HCT116 (cell line): ENCODE measurements around the gene NUP133.

Experiments used
- CTCF ChIP-seq, 3 experiments: fragments of 200-600 bp in 1 of 3; sonication (generic) in 1 of 3; IDR thresholded peaks in 2 of 3; conservative IDR thresholded peaks in 1 of 3; 2 replicates each; pipeline ENCODE4 v1.5.1; 2012 to 2017; ENCODE audit warnings: low read depth in 2 of 3, low read length in 2 of 3, antibody characterized with exemption in 1 of 3, borderline replicate concordance in 1 of 3, control low read depth in 1 of 3, mild to moderate bottlenecking in 1 of 3, mixed read lengths in 1 of 3, mixed run types in 1 of 3, moderate library complexity in 1 of 3; ENCODE audit not compliant: insufficient read depth in 1 of 3
- FOSL1 ChIP-seq: IDR thresholded peaks from 2 replicates; pipeline ENCODE4 v1.6.1; 2012; ENCODE audit warnings: low read depth
- POLR2A ChIP-seq: IDR thresholded peaks from 2 replicates; pipeline ENCODE4 v1.7.0; 2011; ENCODE audit warnings: borderline replicate concordance; ENCODE audit not compliant: insufficient read depth, insufficient read length; ENCODE audit errors: extremely low read depth
- POLR2AphosphoS5 ChIP-seq: IDR thresholded peaks from 2 replicates; pipeline ENCODE4 v1.6.1; 2011; ENCODE audit warnings: mild to moderate bottlenecking, low read depth, low read length, moderate library complexity
- REST ChIP-seq: IDR thresholded peaks from 2 replicates; pipeline ENCODE4 v1.6.1; 2012; ENCODE audit warnings: low read depth
- SIN3A ChIP-seq: IDR thresholded peaks from 2 replicates; pipeline ENCODE4 v1.6.1; 2012; ENCODE audit warnings: low read depth
- SP1 ChIP-seq: IDR thresholded peaks from 2 replicates; pipeline ENCODE4 v1.6.1; 2012; ENCODE audit warnings: low read depth
- SRF ChIP-seq: IDR thresholded peaks from 2 replicates; pipeline ENCODE4 v1.6.1; 2012; ENCODE audit warnings: low read depth
- YY1 ChIP-seq: IDR thresholded peaks from 2 replicates; pipeline ENCODE4 v1.6.1; 2011; ENCODE audit warnings: low read length, low read depth, moderate library complexity, mild to moderate bottlenecking; ENCODE audit not compliant: insufficient replicate concordance; ENCODE audit errors: extremely low read depth
- TF ChIP-seq, protein P1 (sequence below): IDR thresholded peaks from 2 replicates; pipeline ENCODE4 v1.6.1; 2012
- TF ChIP-seq, protein P2 (sequence below): IDR thresholded peaks from 2 replicates; pipeline ENCODE4 v1.6.1; 2011; ENCODE audit warnings: mild to moderate bottlenecking, low read length, moderate library complexity; ENCODE audit not compliant: insufficient replicate concordance; ENCODE audit errors: extremely low read depth
- TF ChIP-seq, protein P3 (sequence below): IDR thresholded peaks from 2 replicates; pipeline ENCODE4 v1.6.1; 2012

DNA sequence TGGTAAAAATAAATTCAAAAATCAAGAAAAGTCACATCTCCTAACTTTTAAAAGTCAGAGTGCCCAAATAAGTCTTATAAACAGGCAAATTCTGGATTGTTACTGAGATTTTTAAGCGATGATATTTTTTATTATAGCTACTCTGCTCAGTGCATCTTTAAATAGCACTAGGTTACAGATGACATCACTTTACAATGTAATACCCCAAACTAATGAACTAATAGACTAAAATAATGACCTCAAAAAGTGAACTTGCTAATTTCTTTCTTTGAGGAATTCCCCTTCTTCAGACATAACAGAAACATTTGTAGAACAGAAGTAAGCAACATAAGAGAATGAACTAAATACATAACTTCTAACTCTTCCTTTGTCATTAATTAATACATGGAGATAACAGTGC is 41.3 kb downstream of the NUP133 start:
- TF ChIP-seq, protein P1, sequence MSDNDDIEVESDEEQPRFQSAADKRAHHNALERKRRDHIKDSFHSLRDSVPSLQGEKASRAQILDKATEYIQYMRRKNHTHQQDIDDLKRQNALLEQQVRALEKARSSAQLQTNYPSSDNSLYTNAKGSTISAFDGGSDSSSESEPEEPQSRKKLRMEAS: no peak
- TF ChIP-seq SRF: no peak
- no peak for TF ChIP-seq REST
- TF ChIP-seq CTCF (IDR thresholded peaks at IDR 0.05 in 2 of 3, conservative IDR thresholded peaks at IDR 0.05 in 1 of 3; ENCODE audit: borderline replicate concordance in 1 of 3, insufficient read depth in 1 of 3, low read depth in 2 of 3, low read length in 2 of 3): no peak
- TF ChIP-seq, protein P2, sequence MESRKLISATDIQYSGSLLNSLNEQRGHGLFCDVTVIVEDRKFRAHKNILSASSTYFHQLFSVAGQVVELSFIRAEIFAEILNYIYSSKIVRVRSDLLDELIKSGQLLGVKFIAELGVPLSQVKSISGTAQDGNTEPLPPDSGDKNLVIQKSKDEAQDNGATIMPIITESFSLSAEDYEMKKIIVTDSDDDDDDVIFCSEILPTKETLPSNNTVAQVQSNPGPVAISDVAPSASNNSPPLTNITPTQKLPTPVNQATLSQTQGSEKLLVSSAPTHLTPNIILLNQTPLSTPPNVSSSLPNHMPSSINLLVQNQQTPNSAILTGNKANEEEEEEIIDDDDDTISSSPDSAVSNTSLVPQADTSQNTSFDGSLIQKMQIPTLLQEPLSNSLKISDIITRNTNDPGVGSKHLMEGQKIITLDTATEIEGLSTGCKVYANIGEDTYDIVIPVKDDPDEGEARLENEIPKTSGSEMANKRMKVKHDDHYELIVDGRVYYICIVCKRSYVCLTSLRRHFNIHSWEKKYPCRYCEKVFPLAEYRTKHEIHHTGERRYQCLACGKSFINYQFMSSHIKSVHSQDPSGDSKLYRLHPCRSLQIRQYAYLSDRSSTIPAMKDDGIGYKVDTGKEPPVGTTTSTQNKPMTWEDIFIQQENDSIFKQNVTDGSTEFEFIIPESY: no peak
- no peak for TF ChIP-seq POLR2A
- TF ChIP-seq, protein P3, sequence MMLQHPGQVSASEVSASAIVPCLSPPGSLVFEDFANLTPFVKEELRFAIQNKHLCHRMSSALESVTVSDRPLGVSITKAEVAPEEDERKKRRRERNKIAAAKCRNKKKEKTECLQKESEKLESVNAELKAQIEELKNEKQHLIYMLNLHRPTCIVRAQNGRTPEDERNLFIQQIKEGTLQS: no peak
- TF ChIP-seq YY1: no peak
- TF ChIP-seq POLR2AphosphoS5: no peak
- TF ChIP-seq SP1: no peak
- no peak for TF ChIP-seq FOSL1
- no peak for TF ChIP-seq SIN3A
